ENCODE measurements around the gene ECHDC3. TPM values are rescaled to one million over a fixed set of nuclear protein-coding genes. Genes with fewer than 3 reads are reported as not detected.

The ECHDC3 gene
- total and polyA plus RNA-seq, 2 of the 4 experiments (the other 2 are of a cell fraction), result 4.3 to 5.0 TPM

- Histone ChIP-seq H2BK20ac (ENCODE audit: low read depth, low read length) (no peak overlapping the region), H2AK5ac (ENCODE audit: low read depth, low read length) (no peak overlapping the region), H4K5ac (ENCODE audit: low read depth, low read length) (no peak overlapping the region), H3K4me1 (ENCODE audit: control insufficient read depth, insufficient read depth, low read length) (peaks cover 1% of the 10 kb centered on the region; the same call in 1 of the 2 replicates), H3K27me3 (ENCODE audit: control insufficient read depth, insufficient read depth, low read length) (peaks cover 21% of the 10 kb centered on the region; the same call in 1 of the 2 replicates), H3K4me3 (ENCODE audit: insufficient read depth, low read depth, low read length) (no peak overlapping the region), H2AK9ac (replicated peaks; ENCODE audit: low read depth, low read length, poor library complexity) (no peak overlapping the region), H3K36me3 (ENCODE audit: control insufficient read depth, insufficient read depth, low read length) (no peaks in the 10 kb centered on the region), H2BK15ac (ENCODE audit: low read depth, low read length) (no peak overlapping the region), H3K4me2 (ENCODE audit: low read depth, low read length) (no peak overlapping the region), H3K9me1 (ENCODE audit: insufficient read depth, low read length) (no peaks in the 10 kb centered on the region), H2BK120ac (ENCODE audit: low read depth, low read length) (no peak overlapping the region), H2AFZ (replicated peaks; ENCODE audit: low read length, poor library complexity) (no peak overlapping the region), H4K91ac (ENCODE audit: insufficient read depth, low read depth, low read length) (no peak overlapping the region), H3K4ac (ENCODE audit: low read depth, low read length) (no peak overlapping the region), H3K79me1 (ENCODE audit: low read depth in 1 of 2, low read length in 2 of 2) (no peaks in the 10 kb centered on the region), H3K14ac (replicated peaks; ENCODE audit: low read depth, low read length) (no peak overlapping the region), H4K20me1 (ENCODE audit: insufficient read depth, low read length) (no peaks in the 10 kb centered on the region), H3K9me3 (ENCODE audit: control insufficient read depth, insufficient read depth, low read length) (no peaks in the 10 kb centered on the region), H3K27ac (ENCODE audit: insufficient read depth, low read length) (no peak overlapping the region), H3K18ac (ENCODE audit: low read depth, low read length) (no peak overlapping the region), H3K56ac (ENCODE audit: extremely low read depth, insufficient read depth, low read length) (no peak overlapping the region), H3K23ac (ENCODE audit: low read depth, low read length) (no peak overlapping the region), H4K8ac (ENCODE audit: low read depth in 2 of 2, low read length in 2 of 2) (no peak overlapping the region), H3K9ac (ENCODE audit: low read depth, low read length) (no peak overlapping the region), H2BK5ac (ENCODE audit: low read depth, low read length, poor library complexity, severe bottlenecking) (no peak overlapping the region)
- DNase-seq (no peak), ATAC-seq (ENCODE audit: low read depth) (no peak)
- in situ Hi-C loops (cut with MboI; ENCODE audit: low sequenced_read_pairs) (no loop called here), dilution Hi-C loops (cut with HindIII; ENCODE audit: low sequenced_read_pairs, unreplicated experiment) (no loop called here), intact Hi-C loops (cut with micrococcal nuclease) (no loop called here)
- ChIA-PET CTCF (interaction anchor here (0.7 kb wide), 1 partner anchor 21 kb away, joined by 6 read pairs; no protein-coding TSS in a partner anchor), POLR2A (ENCODE audit: unreplicated experiment) (no interaction called here)
- no peak for TF ChIP-seq SMC3 (IDR thresholded peaks at IDR 0.05; ENCODE audit: low read depth, low read length)
- TF ChIP-seq RAD21 (IDR thresholded peaks at IDR 0.05; ENCODE audit: low read length), result no peak
- no peak for TF ChIP-seq CEBPB (IDR thresholded peaks at IDR 0.05; ENCODE audit: low read depth, low read length)
- TF ChIP-seq RFX5 (IDR thresholded peaks at IDR 0.05; ENCODE audit: low read depth, low read length), result no peak
- TF ChIP-seq MAZ (IDR thresholded peaks at IDR 0.05; ENCODE audit: borderline replicate concordance, low read depth, low read length), result no peak
- TF ChIP-seq FOS (IDR thresholded peaks at IDR 0.05; ENCODE audit: low read depth, low read length), result no peak
- TF ChIP-seq MAFK (IDR thresholded peaks at IDR 0.05; ENCODE audit: low read depth, low read length), result no peak
- TF ChIP-seq NFE2L2 (IDR thresholded peaks at IDR 0.05; ENCODE audit: low read depth, low read length), result no peak
- no peak for TF ChIP-seq BHLHE40 (IDR thresholded peaks at IDR 0.05; ENCODE audit: low read depth, low read length)
- no peak for TF ChIP-seq RCOR1 (IDR thresholded peaks at IDR 0.05; ENCODE audit: insufficient replicate concordance, low read length)
- no peak for TF ChIP-seq CHD1 (IDR thresholded peaks at IDR 0.05; ENCODE audit: low read depth, low read length)
- TF ChIP-seq CTCF (conservative IDR thresholded peaks at IDR 0.05; ENCODE audit: low read depth, low read length), result no peak
- no peak for TF ChIP-seq MXI1 (IDR thresholded peaks at IDR 0.05; ENCODE audit: borderline replicate concordance, low read depth, low read length)
- TF ChIP-seq USF2 (IDR thresholded peaks at IDR 0.05; ENCODE audit: low read depth, low read length), result no peak
- WGBS, 2 experiments (ENCODE audit: extremely low coverage in 2 of 2, insufficient read length in 1 of 2), result 41% methylated on average over 4 of the region's 10 CpGs; no CpG with 5 or more reads in 1 of the 2 experiments
- BruUV-seq (replicated peaks), result no TSS peak
Observed at GRCh38 chr10:11706895-11707567, 35.2 kb upstream of the ECHDC3 start.

All from IMR-90 (cell line).